NB4 (cell line): ENCODE results near the gene SOX15.

Experiments
- MYC ChIP-seq: IDR thresholded peaks from 2 replicates; pipeline ENCODE4 v1.6.1; 2011; ENCODE audit warnings: low read depth, low read length
- POLR2A ChIP-seq: IDR thresholded peaks from 2 replicates; pipeline ENCODE4 v1.6.1; 2011; ENCODE audit warnings: mild to moderate bottlenecking; ENCODE audit not compliant: insufficient read length; ENCODE audit errors: extremely low read depth
- TF ChIP-seq, protein P1 (sequence below): IDR thresholded peaks from 2 replicates; pipeline ENCODE4 v1.6.1; 2011; ENCODE audit warnings: low read depth, low read length
- TF ChIP-seq, protein P2 (sequence below): IDR thresholded peaks from one replicate; pipeline ENCODE4 v1.5.1; 2012; ENCODE audit warnings: low read depth, low read length

DNA sequence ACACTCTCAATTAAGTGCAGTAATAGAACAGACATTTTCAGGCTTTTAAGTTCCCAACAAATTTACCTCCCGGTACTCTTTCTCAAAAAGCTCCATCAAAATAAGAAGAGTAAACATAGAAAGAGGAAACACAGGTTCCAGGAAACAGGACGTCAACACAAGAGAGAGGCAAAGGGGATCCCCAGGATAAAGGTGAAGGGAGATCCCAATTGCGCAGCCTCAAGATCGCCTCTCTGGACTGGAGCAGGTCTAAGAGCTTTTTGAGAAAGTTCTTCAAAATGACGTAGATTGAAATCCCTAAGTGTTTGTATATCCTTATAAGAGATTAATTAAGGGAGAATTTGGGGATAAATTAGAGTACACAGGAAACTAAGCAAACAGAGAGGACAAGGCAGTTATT, 28.7 kb upstream of the SOX15 start:
- TF ChIP-seq POLR2A: no peak
- no peak for TF ChIP-seq MYC
- TF ChIP-seq, protein P1, sequence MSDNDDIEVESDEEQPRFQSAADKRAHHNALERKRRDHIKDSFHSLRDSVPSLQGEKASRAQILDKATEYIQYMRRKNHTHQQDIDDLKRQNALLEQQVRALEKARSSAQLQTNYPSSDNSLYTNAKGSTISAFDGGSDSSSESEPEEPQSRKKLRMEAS: no peak
- TF ChIP-seq, protein P2, sequence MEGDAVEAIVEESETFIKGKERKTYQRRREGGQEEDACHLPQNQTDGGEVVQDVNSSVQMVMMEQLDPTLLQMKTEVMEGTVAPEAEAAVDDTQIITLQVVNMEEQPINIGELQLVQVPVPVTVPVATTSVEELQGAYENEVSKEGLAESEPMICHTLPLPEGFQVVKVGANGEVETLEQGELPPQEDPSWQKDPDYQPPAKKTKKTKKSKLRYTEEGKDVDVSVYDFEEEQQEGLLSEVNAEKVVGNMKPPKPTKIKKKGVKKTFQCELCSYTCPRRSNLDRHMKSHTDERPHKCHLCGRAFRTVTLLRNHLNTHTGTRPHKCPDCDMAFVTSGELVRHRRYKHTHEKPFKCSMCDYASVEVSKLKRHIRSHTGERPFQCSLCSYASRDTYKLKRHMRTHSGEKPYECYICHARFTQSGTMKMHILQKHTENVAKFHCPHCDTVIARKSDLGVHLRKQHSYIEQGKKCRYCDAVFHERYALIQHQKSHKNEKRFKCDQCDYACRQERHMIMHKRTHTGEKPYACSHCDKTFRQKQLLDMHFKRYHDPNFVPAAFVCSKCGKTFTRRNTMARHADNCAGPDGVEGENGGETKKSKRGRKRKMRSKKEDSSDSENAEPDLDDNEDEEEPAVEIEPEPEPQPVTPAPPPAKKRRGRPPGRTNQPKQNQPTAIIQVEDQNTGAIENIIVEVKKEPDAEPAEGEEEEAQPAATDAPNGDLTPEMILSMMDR: no peak
